SKM-1 treated with dmso at 0.1 percent for 144 hours (cell line): ENCODE measurements around the gene KRTAP12-1.

Experiments
- DNase-seq: peaks from one replicate; lab custom pipeline; 2025; ENCODE audit not compliant: unreplicated experiment; lab: John Stamatoyannopoulos, UW

KRTAP12-1 gene, protein sequence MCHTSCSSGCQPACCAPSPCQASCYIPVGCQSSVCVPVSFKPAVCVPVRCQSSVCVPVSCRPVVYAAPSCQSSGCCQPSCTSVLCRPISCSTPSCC

DNA sequence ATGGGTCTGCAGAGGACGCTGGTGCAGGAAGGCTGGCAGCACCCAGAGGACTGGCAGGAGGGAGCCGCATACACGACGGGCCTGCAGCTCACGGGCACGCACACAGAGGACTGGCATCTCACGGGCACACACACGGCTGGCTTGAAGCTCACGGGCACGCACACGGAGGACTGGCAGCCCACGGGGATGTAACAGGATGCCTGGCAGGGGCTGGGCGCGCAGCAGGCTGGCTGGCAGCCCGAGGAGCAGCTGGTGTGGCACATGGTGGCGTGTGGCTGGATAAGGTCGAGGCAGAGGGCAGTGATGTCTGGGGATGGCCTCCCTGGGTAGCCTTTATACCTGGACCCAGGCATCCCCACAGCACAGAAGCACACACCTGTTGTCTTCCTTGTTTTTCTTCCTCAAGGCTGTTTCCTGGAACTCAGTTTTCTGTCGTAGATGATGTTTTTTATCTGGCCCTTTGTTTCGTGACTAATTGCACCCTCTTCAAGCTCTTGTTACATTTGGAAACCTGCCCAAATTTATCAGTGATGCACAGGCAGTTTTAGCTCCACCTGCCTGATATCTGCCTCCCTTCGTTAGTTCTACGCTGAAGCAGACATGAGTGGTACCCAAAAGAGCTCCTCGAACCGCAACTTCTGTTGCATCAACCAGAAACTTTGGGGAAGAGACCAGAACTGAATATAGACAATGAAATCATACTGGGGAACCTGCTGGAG, at the start of gene KRTAP12-1:
KRTAP12-1 (minus strand) TSS at position 303 of the 719 bp plus-strand sequence; CDS start at position 263, 40 bp downstream.
- no peak for DNase-seq

DNA sequence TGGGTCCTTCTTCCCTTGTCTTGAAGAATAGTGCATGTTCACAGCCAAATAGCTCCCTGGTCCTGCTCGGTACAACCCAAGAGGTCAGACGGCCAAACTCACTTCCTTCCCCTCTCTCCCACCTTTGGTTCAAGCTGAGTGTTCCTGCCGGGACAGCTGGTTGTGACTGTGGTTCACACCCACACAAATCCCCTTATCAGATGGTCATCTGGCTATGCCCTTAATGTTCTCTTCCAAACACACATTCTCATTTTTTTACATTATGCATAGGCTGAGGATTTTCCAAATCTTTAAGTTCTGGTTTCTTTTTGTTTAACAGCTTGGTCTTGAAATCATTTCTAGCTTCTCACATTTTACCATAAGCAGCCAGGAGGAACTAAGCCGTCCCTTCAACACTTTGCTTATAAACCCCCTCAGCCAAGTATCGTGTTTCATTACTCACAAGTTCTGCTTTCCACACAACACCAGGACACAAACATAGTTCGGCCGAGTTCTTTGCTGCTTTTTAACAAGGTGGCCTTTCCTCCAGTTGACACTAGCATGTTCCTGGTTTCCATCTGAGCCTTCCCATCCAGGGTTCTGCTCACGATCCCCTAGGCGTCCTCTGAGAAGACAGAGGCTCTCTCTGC, 49.1 kb upstream of the KRTAP12-1 start:
- peak; percentile 70 for DNase-seq

DNA sequence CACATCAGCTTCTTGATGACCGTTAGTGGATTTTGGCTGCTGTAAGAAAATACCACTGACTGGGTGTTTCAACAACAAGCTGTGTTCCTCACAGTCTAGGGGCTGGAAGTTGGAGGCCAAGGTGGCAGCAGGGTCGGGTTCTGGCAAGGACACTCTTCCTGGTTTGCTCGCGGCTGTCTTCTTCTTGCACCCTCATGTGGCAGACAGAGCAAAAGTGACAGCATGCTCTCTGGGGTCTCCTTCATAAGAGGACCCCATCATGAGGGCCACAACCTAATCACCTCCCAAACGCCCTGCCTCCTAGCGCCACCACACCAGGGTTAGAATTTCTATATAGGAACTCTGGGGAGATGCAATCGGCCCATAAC, 48.0 kb upstream of the KRTAP12-1 start:
- DNase-seq, result no peak

DNA sequence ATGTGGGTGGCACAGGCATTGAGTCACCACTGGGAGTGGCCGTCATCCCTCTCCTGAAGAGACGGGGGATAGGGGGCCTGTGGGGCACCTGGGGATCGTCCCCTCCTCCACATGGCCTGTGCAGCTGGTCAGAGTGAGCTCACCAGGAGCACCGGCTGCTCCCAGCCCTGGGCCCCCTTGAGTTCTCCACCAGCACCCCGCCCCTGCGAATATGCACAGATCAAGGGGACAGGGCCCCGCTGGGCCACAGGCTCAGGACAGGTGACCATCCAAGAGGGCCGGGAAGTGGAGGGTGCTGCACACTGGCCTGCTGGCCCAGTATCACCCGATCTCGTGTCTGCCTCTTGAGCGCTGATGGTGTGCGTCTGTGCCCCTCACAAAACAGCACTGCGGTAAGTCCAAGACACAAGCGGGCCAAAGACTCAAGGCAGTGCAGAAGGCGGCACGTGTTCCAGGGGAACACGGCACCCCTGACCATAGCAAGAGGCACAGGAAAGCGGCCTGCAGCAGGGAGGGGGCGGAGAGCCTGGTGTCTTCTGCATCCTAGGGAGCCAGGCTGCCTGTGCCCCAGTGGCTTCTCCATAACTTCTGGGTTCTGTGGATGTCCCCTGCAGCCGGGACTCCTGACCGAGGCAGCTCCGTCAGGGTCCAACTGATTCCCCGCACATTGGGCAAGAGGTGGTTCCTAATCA, 47.5 kb upstream of the KRTAP12-1 start:
- no peak for DNase-seq

DNA sequence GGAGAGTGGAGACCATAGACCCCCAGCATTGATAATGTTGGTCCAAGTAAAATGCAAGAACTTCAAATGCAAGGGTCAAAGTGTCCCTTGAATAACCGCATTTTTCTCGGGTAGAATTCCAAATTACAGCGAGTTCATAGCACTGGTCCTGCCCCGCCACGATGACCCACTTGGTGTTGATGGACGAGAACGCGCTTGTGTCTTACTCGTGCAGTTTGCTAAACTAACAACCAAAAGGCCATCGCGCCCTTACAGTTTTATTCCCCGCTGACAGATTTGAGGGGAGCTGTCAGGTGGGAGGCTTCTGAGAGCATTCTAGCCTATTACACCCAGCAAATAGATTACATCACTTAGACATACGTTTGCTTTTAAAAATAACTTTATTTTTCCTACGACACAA, 46.8 kb upstream of the KRTAP12-1 start:
- no peak for DNase-seq

DNA sequence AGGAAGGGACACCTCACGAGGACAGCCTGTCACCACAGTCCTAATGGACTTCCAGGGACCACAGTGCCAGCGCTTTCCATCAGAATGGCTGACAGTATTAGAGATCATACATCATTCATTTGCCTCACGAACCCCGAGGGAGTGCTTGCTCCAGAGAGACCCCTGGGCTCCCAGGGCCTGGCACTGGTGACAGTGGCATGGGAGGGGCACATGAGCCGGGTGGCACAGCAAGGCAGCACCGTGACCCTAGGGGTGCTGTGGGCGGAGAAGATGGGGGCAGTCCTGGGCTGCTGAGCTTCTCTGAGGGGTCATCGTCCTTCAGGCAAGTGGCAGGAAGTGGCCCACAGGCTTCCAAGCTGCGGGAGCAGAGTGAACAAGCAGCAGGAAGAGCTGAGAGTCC, 45.8 kb upstream of the KRTAP12-1 start:
- no peak for DNase-seq

DNA sequence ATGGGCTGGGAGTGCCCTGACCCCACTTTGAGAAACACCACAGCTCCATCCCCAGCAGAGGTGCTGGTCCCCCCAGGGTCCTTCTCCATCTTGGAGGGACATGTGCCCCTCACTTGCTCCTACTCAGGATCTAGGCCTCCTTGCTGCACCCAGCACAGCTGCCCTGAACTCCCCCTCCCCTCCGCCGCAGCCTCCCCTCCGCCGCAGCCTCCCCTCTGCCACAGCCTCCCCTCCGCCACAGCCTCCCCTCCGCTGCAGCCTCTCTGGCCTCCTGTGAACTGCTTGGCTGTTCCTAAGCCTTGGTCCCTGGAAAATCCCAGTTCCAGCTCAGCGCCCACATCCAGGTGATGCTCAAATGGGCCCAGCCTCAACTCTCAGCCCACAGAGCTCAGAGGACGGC, 45.4 kb upstream of the KRTAP12-1 start:
- no peak for DNase-seq

DNA sequence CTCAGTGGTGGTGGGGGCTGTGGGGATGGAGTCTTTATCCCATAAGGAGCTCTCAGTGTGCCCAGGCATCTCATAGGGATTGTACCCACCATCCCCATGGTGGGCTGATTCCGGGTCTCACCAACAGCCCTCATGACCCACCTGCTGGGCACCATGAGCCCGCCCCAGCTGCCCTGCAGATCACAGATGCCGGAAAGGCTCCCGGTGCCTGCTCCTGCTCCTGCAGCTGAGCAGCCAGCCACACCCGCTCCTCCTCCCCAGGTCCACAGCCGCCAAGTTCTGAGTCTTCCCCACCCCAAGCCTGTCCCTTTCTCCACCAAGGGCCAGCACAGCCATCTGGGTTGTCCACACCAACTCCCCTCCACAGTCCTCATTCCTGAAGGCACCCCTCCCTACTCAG, 44.9 kb upstream of the KRTAP12-1 start:
- DNase-seq, result no peak

DNA sequence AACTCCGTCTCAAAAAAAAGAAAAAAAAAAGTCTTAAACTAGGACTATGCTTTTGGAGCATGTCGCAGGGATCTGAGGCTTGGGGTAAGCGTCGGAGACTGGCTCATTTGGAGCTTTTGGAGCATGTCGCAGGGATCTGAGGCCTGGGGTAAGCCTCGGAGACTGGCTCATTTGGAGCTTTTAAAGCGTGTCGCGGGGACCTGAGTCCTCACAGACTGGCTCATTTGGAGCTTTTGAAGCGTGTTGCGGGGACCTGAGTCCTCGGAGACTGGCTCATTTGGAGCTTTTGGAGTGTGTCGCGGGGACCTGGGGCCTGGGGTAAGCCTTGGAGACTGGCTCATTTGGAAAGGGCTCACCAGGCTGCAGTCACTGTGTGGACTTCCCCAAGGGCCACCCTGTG, 43.0 kb upstream of the KRTAP12-1 start:
- no peak for DNase-seq

DNA sequence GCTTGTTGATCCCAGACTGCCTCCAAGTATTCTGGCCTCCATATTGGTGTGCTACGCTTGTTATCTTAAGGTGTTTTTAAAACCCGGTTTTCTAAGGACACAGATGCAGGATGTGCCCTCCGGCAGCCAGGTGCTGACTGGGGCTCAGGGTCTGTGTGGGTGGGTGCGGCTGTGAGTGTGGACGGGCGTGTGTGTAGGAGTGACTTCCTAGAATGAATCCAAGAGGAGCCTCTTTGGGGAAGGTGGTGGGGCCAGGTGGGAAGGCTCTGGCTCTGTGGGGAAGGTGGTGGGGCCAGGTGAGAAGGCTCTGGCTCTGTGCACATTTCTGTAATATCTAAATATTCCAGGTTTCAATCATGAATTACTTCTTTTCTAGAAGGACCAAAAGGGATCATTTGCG, 42.2 kb upstream of the KRTAP12-1 start:
- DNase-seq, result no peak

DNA sequence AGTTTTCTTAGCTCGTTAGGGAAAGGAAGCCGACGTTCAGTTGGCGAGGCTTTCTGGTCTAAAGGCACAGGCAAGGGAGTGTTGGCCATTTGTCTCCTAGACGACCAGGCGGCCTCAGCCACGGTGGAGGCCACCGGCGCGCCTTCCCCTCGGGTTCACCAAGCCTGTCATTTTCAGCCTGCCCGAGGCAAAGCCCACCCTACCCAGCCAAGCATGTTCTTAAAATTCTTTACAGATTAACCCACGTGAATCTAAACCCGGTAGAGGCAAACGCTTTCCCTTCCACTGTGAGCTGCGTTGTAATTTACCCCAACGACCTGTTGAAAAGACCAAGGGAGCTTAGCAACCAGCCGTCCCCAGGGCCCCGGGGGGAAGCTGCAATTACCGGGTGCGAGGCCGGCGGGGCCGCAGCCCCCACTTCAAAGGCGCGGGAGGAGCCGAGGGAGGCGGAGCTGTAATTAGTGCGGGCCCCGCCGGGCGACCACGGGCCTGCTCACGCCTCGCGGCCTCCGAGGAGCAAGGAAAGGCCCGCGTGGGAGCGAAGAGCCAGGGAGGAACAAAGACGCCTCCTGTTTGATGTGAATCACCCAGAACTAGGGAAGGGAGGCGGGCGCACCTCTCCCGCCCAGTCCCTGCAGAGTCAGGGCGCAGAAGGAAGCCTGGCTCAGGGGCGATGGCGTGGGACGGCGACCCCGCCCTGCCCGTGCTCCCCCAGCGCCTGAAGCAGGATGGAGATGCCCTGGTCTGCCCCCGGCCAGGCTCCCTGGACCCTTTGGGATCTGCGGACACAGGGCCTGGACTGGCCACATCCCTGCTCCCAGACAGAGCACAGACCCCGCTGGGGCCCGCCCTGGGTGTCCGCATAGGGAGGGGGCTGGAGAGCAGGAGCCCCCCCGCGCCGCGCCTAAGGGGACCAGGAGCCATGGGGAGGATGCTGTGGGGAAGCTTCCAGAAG, 41.5 kb upstream of the KRTAP12-1 start:
- no peak for DNase-seq

DNA sequence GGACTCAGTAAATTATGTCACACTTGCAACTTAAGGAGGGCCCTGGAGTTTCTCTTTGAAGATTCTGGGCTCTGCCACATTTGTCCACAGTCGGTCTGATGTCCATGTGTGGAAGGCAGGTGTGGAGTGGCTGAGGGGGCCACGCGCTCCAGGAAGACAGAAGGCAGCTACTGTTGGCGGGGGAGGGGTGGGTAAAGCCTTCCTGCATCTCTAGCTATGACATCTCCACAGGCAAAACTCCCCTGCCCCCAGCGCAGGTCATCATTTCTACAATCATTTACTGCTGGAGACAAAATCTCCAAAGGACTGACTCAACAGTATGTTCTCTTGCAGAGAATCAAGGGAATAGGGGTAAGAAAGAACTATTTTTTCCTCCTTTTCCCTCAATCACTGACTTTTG, 40.8 kb upstream of the KRTAP12-1 start:
- no peak for DNase-seq

DNA sequence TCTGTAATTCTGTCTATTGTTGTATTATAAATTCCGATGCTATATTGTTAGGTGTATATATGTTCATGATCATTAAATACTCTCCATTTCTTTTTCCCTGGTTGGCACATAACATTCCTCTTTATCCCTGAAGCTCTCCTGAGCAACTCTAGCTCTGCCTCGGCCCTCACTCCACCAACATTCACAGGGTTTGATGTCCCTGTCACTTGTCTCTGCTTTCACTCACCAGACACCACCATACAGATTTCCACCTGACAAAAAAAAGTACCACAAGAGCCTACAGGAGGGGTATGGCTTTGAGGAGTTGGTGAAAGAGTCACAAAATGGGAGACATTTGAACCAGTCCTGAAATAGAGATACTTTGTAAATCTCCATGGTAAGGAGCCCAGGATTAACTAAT, 38.2 kb upstream of the KRTAP12-1 start:
- DNase-seq, result no peak

DNA sequence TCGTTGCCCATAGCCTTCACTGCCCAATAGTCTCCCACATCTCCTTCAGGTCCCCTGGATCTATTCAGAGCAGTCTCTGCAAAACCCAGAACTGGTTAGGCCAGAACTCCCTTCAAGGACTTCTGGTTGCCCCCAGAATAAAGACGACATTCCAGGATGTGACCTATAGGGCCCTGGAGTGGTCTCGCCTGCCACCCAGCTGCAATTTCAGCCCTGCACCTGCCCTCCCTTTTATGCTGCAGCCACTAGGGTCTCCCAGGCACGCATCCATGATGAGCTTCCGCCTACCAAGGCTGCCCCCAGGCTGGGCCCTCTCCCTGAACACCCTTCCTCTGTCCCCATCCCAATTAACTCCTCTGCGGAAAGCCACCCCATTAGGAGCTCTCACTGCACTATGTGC, 36.6 kb upstream of the KRTAP12-1 start:
- DNase-seq, result no peak

DNA sequence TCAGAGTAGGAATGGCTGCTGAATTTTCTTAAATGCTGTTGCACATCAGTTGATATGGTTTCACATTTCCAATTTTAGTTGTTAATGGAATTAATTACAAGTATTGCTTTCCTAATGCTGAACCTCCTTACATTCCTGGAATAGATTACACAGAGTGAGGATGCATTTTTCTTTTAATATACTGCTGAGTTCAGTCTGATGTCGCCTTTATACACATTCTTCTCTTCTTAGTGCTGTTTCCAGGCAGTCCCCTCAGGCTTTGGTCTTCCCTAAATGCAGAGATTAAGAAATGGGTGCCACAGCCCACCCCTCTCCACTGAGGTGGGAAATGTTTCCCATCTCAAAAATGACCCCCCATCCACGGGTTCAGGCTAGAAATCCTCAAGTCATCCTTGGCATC, 36.1 kb upstream of the KRTAP12-1 start:
- DNase-seq, result no peak

DNA sequence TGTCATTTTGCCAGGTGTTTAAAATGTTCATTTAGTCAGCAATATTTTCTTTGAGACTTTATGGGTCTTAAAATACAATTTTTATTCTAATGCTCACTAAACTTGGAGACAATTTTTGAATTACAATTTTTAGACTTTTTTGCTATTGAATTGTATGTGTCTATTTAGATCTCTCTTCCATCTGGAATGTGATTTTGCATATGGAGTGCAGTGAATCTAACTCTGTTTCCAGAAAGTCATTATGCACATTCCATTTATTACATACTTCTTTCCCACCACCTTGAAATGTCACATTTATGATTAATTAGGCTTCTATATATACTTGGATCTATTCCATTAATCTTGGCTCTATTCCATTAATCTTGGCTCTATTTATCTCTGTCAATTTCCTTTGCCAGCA, 35.0 kb upstream of the KRTAP12-1 start:
- DNase-seq, result no peak

DNA sequence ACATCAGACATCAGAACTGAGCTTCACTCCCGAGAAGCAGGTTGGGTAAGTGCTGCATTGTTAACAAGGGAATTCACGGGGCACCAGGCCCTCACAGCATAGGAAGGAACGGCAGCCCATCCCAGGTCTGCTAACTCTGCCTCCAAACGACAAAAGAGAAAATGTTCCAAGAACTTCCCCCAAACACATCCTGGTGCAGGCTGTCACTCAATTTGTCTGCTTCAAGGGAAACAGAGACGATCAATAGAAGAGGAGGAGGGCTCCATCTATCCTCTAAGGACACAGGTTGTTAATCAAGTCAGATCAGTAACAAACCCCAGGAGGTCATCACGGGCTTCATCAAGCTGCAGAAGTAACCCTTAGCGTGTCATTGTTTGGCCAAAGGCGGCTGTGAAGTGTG, 32.9 kb upstream of the KRTAP12-1 start:
- no peak for DNase-seq

DNA sequence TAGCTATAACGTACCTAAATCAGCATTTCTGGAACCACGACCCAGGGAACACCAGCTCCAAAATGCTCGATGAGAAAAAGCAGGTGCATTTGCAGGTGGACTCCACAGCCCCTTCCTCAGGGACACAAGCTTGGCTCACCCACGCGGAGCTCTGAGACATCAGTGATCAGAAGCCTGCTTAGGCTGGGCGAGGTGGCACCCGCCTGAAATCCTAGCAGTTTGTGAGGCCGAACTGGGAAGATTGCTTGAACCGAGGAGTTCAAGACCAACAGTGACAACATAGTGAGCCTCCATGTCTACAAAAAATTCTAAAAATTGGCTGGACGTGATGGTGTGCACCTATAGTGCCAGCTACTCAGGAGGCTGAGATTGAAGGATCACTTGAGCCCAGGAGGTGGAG, 31.9 kb upstream of the KRTAP12-1 start:
- DNase-seq, result no peak

DNA sequence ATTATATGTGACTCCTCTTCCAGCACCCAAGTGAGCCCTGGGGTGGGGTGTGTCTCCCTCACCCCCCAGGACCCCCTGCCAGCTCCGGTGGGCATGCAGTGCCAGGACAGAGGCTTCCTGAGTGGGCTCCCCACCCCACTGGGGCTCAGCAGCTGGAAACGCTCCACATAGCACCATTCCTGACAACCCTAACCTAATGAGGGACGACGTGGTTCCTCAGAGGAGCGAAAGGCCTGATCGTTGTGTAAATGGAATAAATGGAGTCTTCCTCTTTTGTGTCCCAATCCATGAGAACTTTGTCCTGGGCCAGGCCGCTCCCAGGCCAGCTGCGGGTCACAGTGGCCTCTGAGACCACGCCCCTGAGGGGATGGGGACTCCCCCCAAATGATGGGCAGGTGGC, 31.2 kb upstream of the KRTAP12-1 start:
- no peak for DNase-seq

DNA sequence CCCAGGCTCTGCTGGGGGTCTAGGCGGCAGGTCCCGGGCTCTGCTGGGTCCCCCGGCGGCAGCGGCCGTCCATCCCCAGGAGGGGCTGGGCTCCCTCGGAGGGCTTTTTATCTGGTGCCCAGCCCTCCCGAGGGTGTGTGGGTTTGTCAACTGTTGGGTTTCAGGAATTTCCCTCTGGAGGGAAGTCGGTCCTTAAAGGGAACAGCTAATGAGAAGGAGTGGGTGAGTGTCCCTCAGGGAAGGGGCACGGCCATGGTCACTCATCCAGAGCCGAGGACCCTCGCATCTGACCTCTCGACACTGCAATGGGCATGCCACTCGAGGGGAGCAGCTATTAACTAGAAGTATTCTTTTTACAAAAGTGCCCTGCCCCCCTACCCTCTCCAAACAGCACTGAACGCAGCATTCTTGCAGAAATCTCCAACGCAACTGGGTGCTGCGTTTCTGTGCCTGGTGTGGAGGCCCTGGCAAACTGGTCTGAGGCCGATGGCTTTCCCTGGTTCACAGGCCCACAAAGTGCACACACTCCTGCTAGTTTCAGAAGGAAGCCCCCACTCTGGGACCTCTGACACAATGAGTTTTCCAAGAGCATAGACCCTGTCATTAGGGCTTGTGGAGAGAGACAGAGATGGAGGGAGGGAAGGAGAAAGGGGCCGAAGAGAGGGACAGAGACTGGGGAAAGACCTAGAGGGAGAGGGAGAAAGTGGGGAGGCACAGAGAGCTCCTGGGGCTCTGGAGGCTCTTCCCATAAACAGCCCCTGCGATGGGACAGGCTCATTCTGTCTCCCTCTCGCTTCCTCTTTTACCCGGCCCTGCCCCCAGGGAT, 30.5 kb upstream of the KRTAP12-1 start:
- no peak for DNase-seq
